ENCODE data around the gene ZNF222. TPM values are rescaled to one million over a fixed set of nuclear protein-coding genes. Genes with fewer than 3 reads are reported as not detected.

Gene ZNF222
- total RNA-seq, 1 donor from 2014 or later: 12.0 TPM

Small RNA genes within 50 kb of the gene (small RNA-seq; reads per million reads assigned to genes)
- gene AC006213.5 (ENCODE audit: low replicate concordance): not detected

Other genes with a start within 250 kb of the ZNF222 start
- gene KCNN4, start 244.4 kb upstream of the ZNF222 start, total RNA-seq: 0.49 TPM
- 2.7 TPM for gene LYPD5, start 222.9 kb upstream of the ZNF222 start, total RNA-seq
- gene ZNF283, start 198.1 kb upstream of the ZNF222 start, total RNA-seq: 25.1 TPM
- 8.6 TPM for gene ZNF404, start 141.4 kb upstream of the ZNF222 start, total RNA-seq
- gene ZNF45, start 90.1 kb upstream of the ZNF222 start, total RNA-seq: 24.1 TPM
- gene ZNF221, start 74.2 kb upstream of the ZNF222 start, total RNA-seq: 23.8 TPM
- 7.9 TPM for gene ZNF155, start 41.2 kb upstream of the ZNF222 start, total RNA-seq
- gene ZNF230, start 22.4 kb upstream of the ZNF222 start, total RNA-seq: 6.4 TPM
- gene ZNF223, start 26.7 kb downstream of the ZNF222 start, total RNA-seq: 12.0 TPM
- 8.1 TPM for gene ZNF284, start 46.8 kb downstream of the ZNF222 start, total RNA-seq
- 26.3 TPM for gene ZNF224, start 69.0 kb downstream of the ZNF222 start, total RNA-seq
- gene ZNF225, start 88.0 kb downstream of the ZNF222 start, total RNA-seq: 11.3 TPM
- 20.2 TPM for gene ZNF234, start 116.2 kb downstream of the ZNF222 start, total RNA-seq
- gene ZNF226, start 139.7 kb downstream of the ZNF222 start, total RNA-seq: 40.8 TPM
- 37.1 TPM for gene ZNF227, start 187.2 kb downstream of the ZNF222 start, total RNA-seq
- gene ZNF233, start 234.5 kb downstream of the ZNF222 start, total RNA-seq: 12.5 TPM